Upper lobe of right lung (tissue), 1 donor: ENCODE measurements around the gene TNFAIP8. TPM values are rescaled to one million over a fixed set of nuclear protein-coding genes. Genes with fewer than 3 reads are reported as not detected.

Experiments
- ATAC-seq: fragments of 200-7000 bp; cut with Tn5 transposase; one replicate; pipeline ENCODE4 v1.9.1; 2020; ENCODE audit warnings: mild to moderate bottlenecking, moderate library complexity
- DNase-seq: peaks from one replicate; pipeline ENCODE4 v3.0.0-alpha.2; 2020
- H3K27ac ChIP-seq: fragments of 200-600 bp; one replicate; pipeline ENCODE4 v1.8.0; 2022
- H3K27me3 ChIP-seq: fragments of 200-600 bp; one replicate; pipeline ENCODE4 v1.8.0; 2022; ENCODE audit warnings: mild to moderate bottlenecking
- H3K36me3 ChIP-seq: fragments of 200-600 bp; one replicate; pipeline ENCODE4 v1.8.0; 2022
- H3K4me1 ChIP-seq: fragments of 200-600 bp; one replicate; pipeline ENCODE4 v1.8.0; 2022
- H3K4me3 ChIP-seq: fragments of 200-600 bp; one replicate; pipeline ENCODE4 v1.8.0; 2022; ENCODE audit warnings: mild to moderate bottlenecking
- H3K9me3 ChIP-seq: fragments of 200-600 bp; one replicate; pipeline ENCODE4 v1.8.0; 2022
- intact Hi-C: fragments of 100-400 bp; cut with DNase I; formaldehyde crosslinking; loops from one replicate; pipeline ENCODE4 v1.11.0; 2022
- long read RNA-seq: library from polyadenylated mRNA; unstranded; transcript quantifications from one replicate; pipeline ENCODE4 v2.0.0, GENCODE V29; 2021
- total RNA-seq: library from RNA; stranded (reverse); fragmentation: NEBNext Ultra II Directional; extraction: Animal tissue kit (Norgen Biotek cat#: 25700); gene quantifications from one replicate; pipeline ENCODE4 v1.2.1, GENCODE V29; 2021
- TF ChIP-seq, protein P1 (sequence below): fragments of 200-600 bp; IDR thresholded peaks from one replicate; pipeline ENCODE4 v1.8.0; 2022; ENCODE audit warnings: antibody characterized with exemption
- donor health status: DM: no; HTN: yes; CAD: no; lungs with severe emphysema.

TNFAIP8 gene
- 22.4 TPM for total RNA-seq
- long read RNA-seq, full-length matches to known transcripts = 28 of 35 reads
- long read RNA-seq, partial matches to known transcripts = 0 of 35 reads
- long read RNA-seq, other reads (novel, unspliced or antisense) = 7 of 35 reads

- ATAC-seq (peak; percentile 92), DNase-seq (peak; percentile 87)
- intact Hi-C loops = no loop called here
- TF ChIP-seq, protein P1, sequence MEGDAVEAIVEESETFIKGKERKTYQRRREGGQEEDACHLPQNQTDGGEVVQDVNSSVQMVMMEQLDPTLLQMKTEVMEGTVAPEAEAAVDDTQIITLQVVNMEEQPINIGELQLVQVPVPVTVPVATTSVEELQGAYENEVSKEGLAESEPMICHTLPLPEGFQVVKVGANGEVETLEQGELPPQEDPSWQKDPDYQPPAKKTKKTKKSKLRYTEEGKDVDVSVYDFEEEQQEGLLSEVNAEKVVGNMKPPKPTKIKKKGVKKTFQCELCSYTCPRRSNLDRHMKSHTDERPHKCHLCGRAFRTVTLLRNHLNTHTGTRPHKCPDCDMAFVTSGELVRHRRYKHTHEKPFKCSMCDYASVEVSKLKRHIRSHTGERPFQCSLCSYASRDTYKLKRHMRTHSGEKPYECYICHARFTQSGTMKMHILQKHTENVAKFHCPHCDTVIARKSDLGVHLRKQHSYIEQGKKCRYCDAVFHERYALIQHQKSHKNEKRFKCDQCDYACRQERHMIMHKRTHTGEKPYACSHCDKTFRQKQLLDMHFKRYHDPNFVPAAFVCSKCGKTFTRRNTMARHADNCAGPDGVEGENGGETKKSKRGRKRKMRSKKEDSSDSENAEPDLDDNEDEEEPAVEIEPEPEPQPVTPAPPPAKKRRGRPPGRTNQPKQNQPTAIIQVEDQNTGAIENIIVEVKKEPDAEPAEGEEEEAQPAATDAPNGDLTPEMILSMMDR = no peak
- no peaks in the 10 kb centered on the region for H3K9me3 ChIP-seq
- H3K4me3 ChIP-seq = peak within 1 kb of the TSS; percentile 69
- no peaks in the 10 kb centered on the region for H3K36me3 ChIP-seq
- no peaks in the 10 kb centered on the region for H3K27me3 ChIP-seq
- peak within 1 kb of the TSS; percentile 83 for H3K27ac ChIP-seq
- H3K4me1 ChIP-seq = peaks cover 23% of the 10 kb centered on the region
These were observed at the start of gene TNFAIP8 for GRCh38 chr5:119355685-119356611. Gene TNFAIP8 (plus strand): TSS chr5:119356019. CDS start chr5:119356091, 72 bp downstream.

DNA sequence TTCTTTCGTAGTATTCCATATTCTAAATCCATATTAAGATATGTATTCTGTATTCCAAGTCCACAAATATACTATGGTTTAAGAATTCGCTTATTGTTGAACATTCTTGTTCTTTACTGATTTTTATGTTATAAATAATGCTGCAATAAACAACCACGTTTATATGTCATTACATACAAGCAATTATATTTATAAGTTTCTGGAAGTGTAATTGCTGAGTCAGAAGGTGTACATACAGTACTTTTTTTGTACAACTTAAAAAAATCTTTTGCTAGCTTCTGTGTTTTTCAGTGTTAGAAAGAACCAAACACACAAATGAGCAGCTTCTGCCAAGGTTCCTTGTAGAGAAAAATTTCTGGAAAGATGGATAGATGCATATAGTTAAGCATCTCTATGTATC, 48.6 kb upstream of the TNFAIP8 start:
- DNase-seq (no peak), ATAC-seq (no peak)
- no peak overlapping the region for H3K4me3 ChIP-seq
- intact Hi-C loops = no loop called here
- H3K36me3 ChIP-seq = no peaks in the 10 kb centered on the region
- no peak overlapping the region for H3K27ac ChIP-seq
- no peaks in the 10 kb centered on the region for H3K27me3 ChIP-seq
- H3K9me3 ChIP-seq = no peaks in the 10 kb centered on the region
- TF ChIP-seq, protein P1 = no peak
- peaks cover 40% of the 10 kb centered on the region for H3K4me1 ChIP-seq

- Histone ChIP-seq H3K27me3 (no peaks in the 10 kb centered on the region), H3K36me3 (no peaks in the 10 kb centered on the region), H3K27ac (no peak overlapping the region), H3K9me3 (no peaks in the 10 kb centered on the region), H3K4me3 (no peak overlapping the region), H3K4me1 (peaks cover 28% of the 10 kb centered on the region)
- ATAC-seq (no peak), DNase-seq (no peak)
- TF ChIP-seq, protein P1 = no peak
- intact Hi-C loops = no loop called here
These were observed 46.5 kb upstream of the TNFAIP8 start for GRCh38 chr5:119309326-119309725.

GRCh38 chr5:119311688-119312087, 44.1 kb upstream of the TNFAIP8 start:
- ATAC-seq (no peak), DNase-seq (no peak)
- Histone ChIP-seq H3K36me3 (no peaks in the 10 kb centered on the region), H3K9me3 (no peaks in the 10 kb centered on the region), H3K4me3 (no peak overlapping the region), H3K27me3 (no peaks in the 10 kb centered on the region), H3K27ac (no peak overlapping the region), H3K4me1 (peaks cover 18% of the 10 kb centered on the region)
- TF ChIP-seq, protein P1 = no peak
- intact Hi-C loops = no loop called here

- Histone ChIP-seq H3K27me3 (no peaks in the 10 kb centered on the region), H3K27ac (no peak overlapping the region), H3K9me3 (no peaks in the 10 kb centered on the region), H3K4me3 (no peak overlapping the region), H3K36me3 (no peaks in the 10 kb centered on the region), H3K4me1 (peaks cover 18% of the 10 kb centered on the region)
- intact Hi-C loops = no loop called here
- TF ChIP-seq, protein P1 = no peak
- DNase-seq (no peak), ATAC-seq (no peak)
These were observed 43.4 kb upstream of the TNFAIP8 start for GRCh38 chr5:119312403-119312802.
